ENCODE results near the gene PTPN4.

Gene PTPN4

GRCh38 chr2:119735565-119735964 is 24.2 kb upstream of the PTPN4 start:
- DNase-seq = no peak

- no peak for DNase-seq
Measured at GRCh38 chr2:119736021-119736420, 23.7 kb upstream of the PTPN4 start.

GRCh38 chr2:119739580-119740255 is 20.0 kb upstream of the PTPN4 start:
- DNase-seq = no peak

- DNase-seq = no peak
Measured at GRCh38 chr2:119741001-119741400, 18.7 kb upstream of the PTPN4 start.

- no peak for DNase-seq
Measured at GRCh38 chr2:119741868-119742267, 17.9 kb upstream of the PTPN4 start.

- DNase-seq = peak; percentile 64
Measured at GRCh38 chr2:119744335-119744939, 15.3 kb upstream of the PTPN4 start.

GRCh38 chr2:119745566-119745965 is 14.2 kb upstream of the PTPN4 start:
- no peak for DNase-seq

- DNase-seq = no peak
Measured at GRCh38 chr2:119746836-119747686, 12.7 kb upstream of the PTPN4 start.

GRCh38 chr2:119748135-119748534 is 11.6 kb upstream of the PTPN4 start:
- DNase-seq = no peak

- no peak for DNase-seq
Measured at GRCh38 chr2:119749477-119750012, 10.2 kb upstream of the PTPN4 start.

GRCh38 chr2:119751706-119752105 is 8.0 kb upstream of the PTPN4 start:
- no peak for DNase-seq

- peak; percentile 17 for DNase-seq
Measured at GRCh38 chr2:119753041-119753929, 6.4 kb upstream of the PTPN4 start.

GRCh38 chr2:119753930-119754321 is 5.8 kb upstream of the PTPN4 start:
- no peak for DNase-seq

- DNase-seq = no peak
Measured at GRCh38 chr2:119755906-119756305, 3.8 kb upstream of the PTPN4 start.

- no peak for DNase-seq
Measured at GRCh38 chr2:119756837-119757236, 2.9 kb upstream of the PTPN4 start.

GRCh38 chr2:119758881-119759450 is 756 bp upstream of the PTPN4 start:
- DNase-seq = no peak

- no peak for DNase-seq
Measured at GRCh38 chr2:119760237-119760955, 674 bp downstream of the PTPN4 start.

GRCh38 chr2:119760956-119761275 is 1.2 kb downstream of the PTPN4 start:
- DNase-seq = no peak

- no peak for DNase-seq
Measured at GRCh38 chr2:119764832-119765231, 5.1 kb downstream of the PTPN4 start.

GRCh38 chr2:119765433-119766002 is 5.8 kb downstream of the PTPN4 start:
- DNase-seq = no peak

GRCh38 chr2:119766944-119767343 is 7.2 kb downstream of the PTPN4 start:
- DNase-seq = no peak

Data from kidney glomerular epithelial cell (primary cell).